CD8-positive, alpha-beta memory T cell (primary cell): Measurements from ENCODE around the gene POM121L12. TPM values are rescaled to one million over a fixed set of nuclear protein-coding genes. Genes with fewer than 3 reads are reported as not detected.

Experiments used
- CTCF ChIA-PET: fragments of 350-600 bp; sonication (Branson Sonifier 250); formaldehyde crosslinking; loops from one replicate; lab custom pipeline; 2021; ENCODE audit warnings: antibody characterized with exemption; lab: Charles Lee
- POLR2A ChIA-PET: fragments of 350-600 bp; sonication (Branson Sonifier 250); formaldehyde crosslinking; loops from one replicate; lab custom pipeline; 2021; ENCODE audit warnings: antibody characterized with exemption; lab: Charles Lee
- DNase-seq, 5 donors: peaks; one replicate each; pipeline versions ENCODE4 v3.0.0 to v3.0.0-alpha.2; 2020 to 2022; ENCODE audit warnings: mixed read lengths in 1 of 5
- H3K27ac ChIP-seq: one replicate; pipeline ENCODE4 v1.7.0; 2013; ENCODE audit warnings: low read depth, mild to moderate bottlenecking, low read length, moderate library complexity
- H3K27me3 ChIP-seq: 2 replicates; pipeline ENCODE4 v1.7.0; 2013; ENCODE audit warnings: low read length, mild to moderate bottlenecking; ENCODE audit not compliant: insufficient read depth, poor library complexity, severe bottlenecking
- H3K36me3 ChIP-seq: 2 replicates; pipeline ENCODE4 v1.7.0; 2013; ENCODE audit warnings: mild to moderate bottlenecking, low read length, moderate library complexity; ENCODE audit not compliant: insufficient read depth
- H3K4me1 ChIP-seq: 2 replicates; pipeline ENCODE4 v1.7.0; 2013; ENCODE audit warnings: mild to moderate bottlenecking, low read length, moderate library complexity; ENCODE audit not compliant: insufficient read depth
- H3K4me3 ChIP-seq: 2 replicates; pipeline ENCODE4 v1.7.0; 2013; ENCODE audit warnings: mild to moderate bottlenecking, low read length
- H3K9me3 ChIP-seq: 2 replicates; pipeline ENCODE4 v1.7.0; 2013; ENCODE audit warnings: mild to moderate bottlenecking, low read length
- H3K27ac Mint-ChIP-seq, 8 donors: one replicate each; pipeline ENCODE4 v1.8.0; 2020 to 2021; ENCODE audit warnings: mixed read lengths in 8 of 8, mild to moderate bottlenecking in 6 of 8, inconsistent platforms in 3 of 8, moderate library complexity in 3 of 8
- H3K27me3 Mint-ChIP-seq, 2 donors: one replicate each; pipeline ENCODE4 v1.8.0; 2020 to 2021; ENCODE audit warnings: mixed read lengths in 2 of 2, mild to moderate bottlenecking in 1 of 2, moderate library complexity in 1 of 2
- H3K36me3 Mint-ChIP-seq, 3 donors: one replicate each; pipeline ENCODE4 v1.8.0; 2020 to 2021; ENCODE audit warnings: mixed read lengths in 3 of 3, inconsistent platforms in 1 of 3, mild to moderate bottlenecking in 1 of 3
- H3K4me1 Mint-ChIP-seq, 3 donors: one replicate each; pipeline ENCODE4 v1.8.0; 2020 to 2021; ENCODE audit warnings: mixed read lengths in 3 of 3, inconsistent platforms in 1 of 3, mild to moderate bottlenecking in 1 of 3
- H3K4me3 Mint-ChIP-seq, 7 donors: one replicate each; pipeline ENCODE4 v1.8.0; 2020 to 2021; ENCODE audit warnings: mixed read lengths in 7 of 7, mild to moderate bottlenecking in 6 of 7, moderate library complexity in 4 of 7, inconsistent platforms in 2 of 7
- H3K9me3 Mint-ChIP-seq, 5 donors: one replicate each; pipeline ENCODE4 v1.8.0; 2020 to 2022; ENCODE audit warnings: mixed read lengths in 5 of 5, mild to moderate bottlenecking in 3 of 5, moderate library complexity in 2 of 5, inconsistent platforms in 1 of 5
- polyA plus RNA-seq: library from polyadenylated mRNA; unstranded; fragments of 300-500 nt; fragmentation: Illumina TruSeq; gene quantifications from one replicate; pipeline ENCODE4 v1.2.3, GENCODE V29; 2021
- total RNA-seq, 2 experiments: library from RNA; stranded (reverse); gene quantifications; one replicate each; pipeline ENCODE4 v1.2.3, GENCODE V29; 2021

Gene POM121L12
- total RNA-seq, result not detected
- polyA plus RNA-seq, result not detected

- CTCF ChIA-PET, result no interaction called here
- no peaks in the 10 kb centered on the region for H3K36me3 Mint-ChIP-seq
These were observed at the start of gene POM121L12 for GRCh38 chr7:53035499-53036412. Gene POM121L12 (plus strand): TSS chr7:53035633. CDS start chr7:53035672, 39 bp downstream.

DNA sequence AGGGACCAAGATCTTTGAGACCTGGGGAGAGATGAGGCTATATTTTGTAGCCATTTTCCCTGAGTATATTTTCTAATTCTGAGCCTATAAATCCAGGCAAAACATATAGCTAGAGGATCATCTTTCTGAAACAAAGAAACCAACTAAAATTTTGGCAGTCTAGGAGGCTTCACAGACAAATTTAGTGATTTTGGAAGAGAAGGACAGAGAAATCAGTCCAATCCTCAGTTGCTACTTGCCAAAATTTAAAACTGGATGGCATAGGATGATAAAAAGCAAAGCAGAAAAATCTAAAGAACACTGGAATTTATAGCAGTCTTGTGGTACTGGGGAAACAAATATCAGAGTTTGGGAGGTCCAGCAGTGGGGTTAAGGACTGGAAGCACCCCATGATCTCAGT is 43.4 kb upstream of the POM121L12 start:
- Histone ChIP-seq H3K9me3 (no peaks in the 10 kb centered on the region), H3K36me3 (no peaks in the 10 kb centered on the region), H3K27ac (no peak overlapping the region), H3K27me3 (no peaks in the 10 kb centered on the region), H3K4me1 (no peaks in the 10 kb centered on the region), H3K4me3 (no peak overlapping the region)
- H3K4me1 Mint-ChIP-seq, result no peaks in the 10 kb centered on the region
- no peak overlapping the region for H3K4me3 Mint-ChIP-seq
- H3K27me3 Mint-ChIP-seq, result no peaks in the 10 kb centered on the region
- DNase-seq, result no peak
- no peak overlapping the region for H3K27ac Mint-ChIP-seq
- no peaks in the 10 kb centered on the region for H3K36me3 Mint-ChIP-seq
- ChIA-PET CTCF (interaction anchor here (1.0 kb wide), 1 partner anchor 12 kb away, joined by 3 read pairs; no protein-coding TSS in a partner anchor), POLR2A (no interaction called here)
- peaks cover 10 to 45% (median 29%) of the 10 kb centered on the region in 5 donors for H3K9me3 Mint-ChIP-seq

More at GRCh38 chr7:53035499-53036412, at the start of gene POM121L12:
- no peak within 1 kb of the TSS for H3K27ac ChIP-seq
- Mint-ChIP-seq H3K4me3 (peak within 1 kb of the TSS in 1 of 7 donors; percentile 8), H3K27me3 (peaks cover 0 to 1% of the 10 kb centered on the region in 2 donors), H3K9me3 (peaks cover 15 to 37% (median 30%) of the 10 kb centered on the region in 5 donors), H3K27ac (no peak within 1 kb of the TSS), H3K4me1 (no peaks in the 10 kb centered on the region)
- no peaks in the 10 kb centered on the region for H3K27me3 ChIP-seq
- H3K36me3 ChIP-seq, result no peaks in the 10 kb centered on the region
- peak in 1 of 5 donors; percentile 32 for DNase-seq
- no peaks in the 10 kb centered on the region for H3K4me1 ChIP-seq
- H3K4me3 ChIP-seq, result no peak within 1 kb of the TSS
- POLR2A ChIA-PET, result no interaction called here
- H3K9me3 ChIP-seq, result no peaks in the 10 kb centered on the region

DNA sequence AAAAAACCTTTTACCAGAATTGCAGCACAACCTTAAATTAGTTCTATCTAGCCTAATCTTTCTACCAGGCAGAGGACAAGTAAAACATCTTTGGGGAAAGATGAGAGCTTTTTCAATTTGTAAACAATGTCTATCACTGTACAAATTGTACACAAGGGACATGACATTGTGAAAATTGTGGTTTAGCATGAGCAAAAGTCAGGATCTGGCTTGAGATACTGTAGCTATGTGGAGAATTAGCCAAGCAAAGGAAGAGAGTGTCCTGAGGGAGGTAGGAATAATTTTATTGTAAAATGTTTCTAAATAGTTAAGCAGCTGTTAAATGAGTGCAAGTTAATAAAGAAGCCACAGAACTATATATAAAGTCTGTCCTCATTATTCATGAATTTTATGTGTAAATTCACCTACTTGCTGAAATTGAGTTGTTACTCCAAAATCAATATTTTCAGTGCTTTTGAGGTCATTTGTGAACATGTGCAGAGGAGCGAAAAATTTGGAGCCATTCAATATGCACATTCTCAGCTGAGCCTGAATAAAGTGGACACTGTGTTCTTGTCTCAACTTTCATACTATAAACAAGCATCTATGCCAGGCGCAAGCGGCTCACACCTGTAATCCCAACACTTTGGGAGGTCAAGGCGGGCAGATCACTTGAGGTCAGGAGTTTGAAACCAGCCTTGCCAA is 42.8 kb upstream of the POM121L12 start:
- CTCF ChIA-PET, result interaction anchor here (1.0 kb wide), 1 partner anchor 12 kb away, joined by 3 read pairs; no protein-coding TSS in a partner anchor
- DNase-seq, result no peak

GRCh38 chr7:52995676-52996075 is 39.8 kb upstream of the POM121L12 start:
- ChIA-PET POLR2A (interaction anchor here (0.7 kb wide), 1 partner anchor 100 kb away, joined by 3 read pairs; no protein-coding TSS in a partner anchor), CTCF (no interaction called here)
- no peak overlapping the region for H3K4me3 Mint-ChIP-seq
- H3K27me3 ChIP-seq, result no peaks in the 10 kb centered on the region
- no peaks in the 10 kb centered on the region for H3K36me3 Mint-ChIP-seq
- no peaks in the 10 kb centered on the region for H3K36me3 ChIP-seq
- no peaks in the 10 kb centered on the region for H3K9me3 ChIP-seq
- no peaks in the 10 kb centered on the region for H3K4me1 Mint-ChIP-seq
- H3K27me3 Mint-ChIP-seq, result no peaks in the 10 kb centered on the region
- no peak for DNase-seq
- H3K4me1 ChIP-seq, result no peaks in the 10 kb centered on the region
- peaks cover 12 to 43% (median 20%) of the 10 kb centered on the region in 5 donors for H3K9me3 Mint-ChIP-seq
- no peak overlapping the region for H3K4me3 ChIP-seq
- H3K27ac ChIP-seq, result no peak overlapping the region
- no peak overlapping the region for H3K27ac Mint-ChIP-seq

More for the DNA sequence above, 42.8 kb upstream of the POM121L12 start:
- H3K27ac Mint-ChIP-seq, result no peak overlapping the region
- H3K9me3 Mint-ChIP-seq, result peaks cover 12 to 44% (median 29%) of the 10 kb centered on the region in 5 donors
- Histone ChIP-seq H3K9me3 (no peaks in the 10 kb centered on the region), H3K36me3 (no peaks in the 10 kb centered on the region), H3K4me1 (no peaks in the 10 kb centered on the region), H3K27ac (no peak overlapping the region), H3K4me3 (no peak overlapping the region), H3K27me3 (no peaks in the 10 kb centered on the region)
- no peaks in the 10 kb centered on the region for H3K27me3 Mint-ChIP-seq
- no peaks in the 10 kb centered on the region for H3K4me1 Mint-ChIP-seq
- no peak overlapping the region for H3K4me3 Mint-ChIP-seq
- no peaks in the 10 kb centered on the region for H3K36me3 Mint-ChIP-seq
- POLR2A ChIA-PET, result no interaction called here

GRCh38 chr7:53001221-53001620 is 34.2 kb upstream of the POM121L12 start:
- DNase-seq, result no peak
- no peaks in the 10 kb centered on the region for H3K27me3 ChIP-seq
- POLR2A ChIA-PET, result no interaction called here
- CTCF ChIA-PET, result no interaction called here
- Mint-ChIP-seq H3K9me3 (peaks cover 5 to 31% (median 9%) of the 10 kb centered on the region in 5 donors), H3K4me1 (no peaks in the 10 kb centered on the region), H3K27me3 (no peaks in the 10 kb centered on the region), H3K27ac (no peak overlapping the region), H3K36me3 (no peaks in the 10 kb centered on the region), H3K4me3 (no peak overlapping the region)
- H3K27ac ChIP-seq, result no peak overlapping the region
- H3K9me3 ChIP-seq, result no peaks in the 10 kb centered on the region
- no peaks in the 10 kb centered on the region for H3K4me1 ChIP-seq
- H3K4me3 ChIP-seq, result no peak overlapping the region
- no peaks in the 10 kb centered on the region for H3K36me3 ChIP-seq

GRCh38 chr7:53002389-53002788 is 33.0 kb upstream of the POM121L12 start:
- DNase-seq, result no peak
- Mint-ChIP-seq H3K27me3 (no peaks in the 10 kb centered on the region), H3K4me3 (no peak overlapping the region), H3K4me1 (no peaks in the 10 kb centered on the region), H3K36me3 (no peaks in the 10 kb centered on the region), H3K27ac (no peak overlapping the region), H3K9me3 (peaks cover 6 to 35% (median 12%) of the 10 kb centered on the region in 5 donors)
- no peaks in the 10 kb centered on the region for H3K27me3 ChIP-seq
- POLR2A ChIA-PET, result no interaction called here
- no peak overlapping the region for H3K27ac ChIP-seq
- no peaks in the 10 kb centered on the region for H3K4me1 ChIP-seq
- no peaks in the 10 kb centered on the region for H3K9me3 ChIP-seq
- H3K36me3 ChIP-seq, result no peaks in the 10 kb centered on the region
- H3K4me3 ChIP-seq, result no peak overlapping the region
- CTCF ChIA-PET, result no interaction called here

DNA sequence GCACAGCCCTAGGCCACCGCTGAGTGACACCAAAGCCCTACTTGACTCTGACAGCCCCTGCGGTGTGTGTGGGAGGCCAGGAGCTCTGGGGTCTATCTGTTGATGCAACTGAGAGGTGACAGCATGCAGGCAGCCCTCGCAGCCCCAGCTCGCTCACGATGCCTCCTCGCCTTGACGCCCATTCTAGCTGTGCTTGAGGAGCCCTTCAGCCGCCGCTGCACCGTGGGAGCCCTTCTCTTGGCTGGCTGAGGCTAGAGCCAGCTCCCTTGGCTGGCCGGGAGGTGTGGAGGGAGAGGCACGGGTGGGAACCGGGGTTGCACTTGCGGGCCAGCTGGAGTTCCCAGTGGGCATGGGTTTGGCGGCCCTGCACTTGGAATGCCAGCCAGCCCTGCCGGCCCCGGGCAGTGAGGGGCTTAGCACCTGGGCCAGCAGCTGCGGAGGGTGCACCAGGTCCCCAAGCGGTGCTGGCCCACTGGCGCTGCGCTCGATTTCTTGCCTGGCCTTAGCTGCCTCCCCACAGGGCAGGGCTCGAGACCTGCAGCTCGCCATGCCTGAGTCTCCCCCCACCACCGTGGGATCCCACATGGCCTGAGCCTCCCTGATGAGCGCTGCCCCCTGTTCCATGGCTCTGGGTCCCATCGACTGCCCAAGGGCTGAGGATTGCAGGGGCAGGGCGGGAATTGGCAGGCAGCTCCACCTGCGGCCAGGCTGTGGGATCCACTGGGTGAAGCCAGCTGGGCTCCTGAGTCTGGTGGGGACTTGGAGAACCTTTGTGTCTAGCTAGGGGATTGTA is 31.6 kb upstream of the POM121L12 start:
- Histone ChIP-seq H3K4me1 (no peaks in the 10 kb centered on the region), H3K36me3 (no peaks in the 10 kb centered on the region), H3K4me3 (no peak overlapping the region), H3K27me3 (no peaks in the 10 kb centered on the region), H3K27ac (no peak overlapping the region), H3K9me3 (no peaks in the 10 kb centered on the region)
- Mint-ChIP-seq H3K27ac (no peak overlapping the region), H3K36me3 (no peaks in the 10 kb centered on the region), H3K4me1 (no peaks in the 10 kb centered on the region), H3K27me3 (no peaks in the 10 kb centered on the region), H3K9me3 (peaks cover 4 to 32% (median 15%) of the 10 kb centered on the region in 5 donors), H3K4me3 (no peak overlapping the region)
- no peak for DNase-seq
- POLR2A ChIA-PET, result no interaction called here
- CTCF ChIA-PET, result interaction anchor here (1.0 kb wide), 1 partner anchor 12 kb away, joined by 3 read pairs; no protein-coding TSS in a partner anchor
